Measurements from ENCODE around the gene KDM5A.

The KDM5A gene

DNA sequence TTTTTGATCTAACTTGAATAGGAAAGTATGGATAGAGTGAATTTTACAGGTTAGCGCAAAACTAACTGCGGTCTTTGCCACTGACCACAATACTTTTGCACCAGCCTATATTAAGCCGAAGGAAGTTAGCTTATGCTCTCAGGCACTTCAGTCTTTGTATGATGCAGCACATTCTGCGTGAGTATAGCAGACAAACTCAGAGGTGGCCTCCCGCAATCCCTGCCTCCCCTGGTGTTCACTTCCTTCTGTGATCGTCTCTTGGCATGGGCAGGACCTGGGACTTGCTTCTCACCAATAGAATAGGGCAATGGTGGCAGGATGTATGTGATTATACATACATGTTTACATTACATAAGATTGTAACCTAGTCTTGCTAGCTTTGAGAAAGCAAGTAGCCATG is 116.2 kb downstream of the KDM5A start:
- DNase-seq (ENCODE audit: low read depth): no peak

- DNase-seq (ENCODE audit: low read depth): no peak
Measured at GRCh38 chr12:271161-271560, 118.0 kb downstream of the KDM5A start.

DNA sequence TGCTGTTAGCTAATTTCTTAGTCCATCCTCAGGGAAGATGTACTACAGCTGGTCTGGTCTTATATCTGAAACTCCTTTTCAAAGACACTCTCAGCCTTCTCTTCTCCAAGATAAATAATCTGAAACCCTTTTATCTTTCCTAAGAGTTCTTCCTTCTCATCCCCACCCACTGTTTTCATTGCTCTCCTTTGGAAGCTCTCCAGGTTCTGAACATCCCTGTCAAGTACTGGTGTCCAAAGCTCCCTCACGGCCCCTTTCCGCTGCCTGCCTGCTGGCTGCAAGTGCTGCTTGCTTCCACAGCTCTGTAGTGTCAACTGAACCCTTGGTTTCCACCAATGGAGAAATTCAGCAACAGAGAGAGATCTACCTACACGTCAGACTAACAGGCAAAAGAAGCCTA is 119.9 kb downstream of the KDM5A start:
- no peak for DNase-seq (ENCODE audit: low read depth)

DNA sequence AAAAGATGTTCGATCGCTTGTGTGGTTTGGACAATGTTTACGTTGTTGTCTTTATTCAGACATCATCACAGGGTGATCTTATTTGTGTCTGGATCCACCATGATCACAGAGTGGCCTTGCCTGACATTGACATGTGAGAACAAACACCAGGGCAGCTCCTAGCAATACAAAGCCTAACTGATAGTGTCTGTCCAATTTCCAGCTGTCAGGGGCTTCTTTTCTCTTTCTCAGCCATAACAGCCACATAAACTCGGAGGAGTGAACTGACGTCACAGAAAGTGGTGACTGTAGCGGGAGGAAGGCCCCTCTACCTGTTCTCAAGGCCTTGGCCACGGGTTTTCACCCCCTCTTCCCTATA is 120.7 kb downstream of the KDM5A start:
- no peak for DNase-seq (ENCODE audit: low read depth)

DNA sequence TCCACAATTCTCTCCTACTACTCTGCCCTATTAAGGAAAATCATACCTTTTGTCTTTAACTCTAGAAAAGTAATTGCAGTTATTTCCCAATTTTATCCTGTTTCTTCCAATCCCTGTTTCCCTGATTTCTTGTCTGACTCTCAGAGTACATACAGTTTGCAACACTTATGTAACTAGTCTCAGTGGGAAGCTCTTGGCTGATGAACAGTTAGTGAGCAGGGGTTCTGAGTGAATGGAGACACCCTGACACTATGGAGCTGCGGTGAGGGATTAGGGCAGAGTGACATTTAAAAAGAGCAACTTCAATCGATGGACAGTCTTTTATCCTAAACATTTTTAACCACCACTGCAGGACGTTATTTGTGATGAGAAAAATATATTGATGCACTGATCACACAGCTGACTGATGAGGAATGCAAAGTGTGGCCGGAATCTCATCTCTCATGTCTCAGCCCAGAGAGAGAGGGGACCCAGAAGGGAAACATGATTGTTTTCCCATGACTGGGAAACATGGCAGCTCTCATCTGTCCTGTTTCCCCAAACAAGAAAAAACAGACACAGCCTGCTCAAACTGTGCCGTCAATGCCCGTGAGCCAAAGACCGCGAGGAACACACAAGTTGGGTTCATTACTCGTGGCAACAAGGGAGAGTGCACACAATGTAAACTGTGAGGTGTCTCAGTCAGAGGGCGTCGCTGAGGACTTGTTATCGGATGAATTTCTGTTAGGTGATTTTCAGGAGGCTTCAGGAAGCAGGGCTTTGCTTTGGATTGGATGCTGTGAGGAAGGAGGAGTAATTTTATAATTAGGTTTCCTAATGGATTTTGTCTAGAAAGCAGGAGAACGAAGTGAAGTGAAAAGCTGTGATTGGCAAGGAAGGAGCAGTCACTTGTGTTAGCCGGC is 121.3 kb downstream of the KDM5A start:
- no peak for DNase-seq (ENCODE audit: low read depth)

DNA sequence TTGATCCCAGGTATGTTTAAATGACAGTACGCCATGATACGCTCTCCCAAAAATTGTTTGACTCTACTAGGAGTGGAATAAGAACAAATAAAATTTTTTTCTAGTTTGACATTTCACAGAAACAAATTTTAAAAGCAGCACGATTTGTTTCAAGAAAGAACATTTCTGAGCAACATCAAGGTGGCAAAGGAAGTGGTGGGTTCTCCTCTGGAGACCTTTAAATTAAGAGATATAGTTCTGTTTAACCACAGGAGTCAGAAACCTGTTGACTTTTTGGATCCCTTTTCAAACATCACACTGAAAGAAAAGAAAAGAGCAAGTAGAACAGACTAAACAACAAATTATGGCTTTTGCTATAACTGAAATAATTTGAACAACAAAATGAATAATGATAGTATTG is 124.0 kb downstream of the KDM5A start:
- no peak for DNase-seq (ENCODE audit: low read depth)

- DNase-seq (ENCODE audit: low read depth): no peak
Measured at GRCh38 chr12:264269-264668, 124.9 kb downstream of the KDM5A start.

- DNase-seq (ENCODE audit: low read depth): no peak
Measured at GRCh38 chr12:263574-263973, 125.5 kb downstream of the KDM5A start.

- DNase-seq (ENCODE audit: low read depth): no peak
Measured at GRCh38 chr12:262817-263216, 126.3 kb downstream of the KDM5A start, which contains the start of gene SLC6A13. SLC6A13 (minus strand) TSS chr12:262836; CDS start chr12:260052, 2,784 bp downstream.

- no peak for DNase-seq (ENCODE audit: low read depth)
Measured at GRCh38 chr12:262113-262512, 127.0 kb downstream of the KDM5A start.

DNA sequence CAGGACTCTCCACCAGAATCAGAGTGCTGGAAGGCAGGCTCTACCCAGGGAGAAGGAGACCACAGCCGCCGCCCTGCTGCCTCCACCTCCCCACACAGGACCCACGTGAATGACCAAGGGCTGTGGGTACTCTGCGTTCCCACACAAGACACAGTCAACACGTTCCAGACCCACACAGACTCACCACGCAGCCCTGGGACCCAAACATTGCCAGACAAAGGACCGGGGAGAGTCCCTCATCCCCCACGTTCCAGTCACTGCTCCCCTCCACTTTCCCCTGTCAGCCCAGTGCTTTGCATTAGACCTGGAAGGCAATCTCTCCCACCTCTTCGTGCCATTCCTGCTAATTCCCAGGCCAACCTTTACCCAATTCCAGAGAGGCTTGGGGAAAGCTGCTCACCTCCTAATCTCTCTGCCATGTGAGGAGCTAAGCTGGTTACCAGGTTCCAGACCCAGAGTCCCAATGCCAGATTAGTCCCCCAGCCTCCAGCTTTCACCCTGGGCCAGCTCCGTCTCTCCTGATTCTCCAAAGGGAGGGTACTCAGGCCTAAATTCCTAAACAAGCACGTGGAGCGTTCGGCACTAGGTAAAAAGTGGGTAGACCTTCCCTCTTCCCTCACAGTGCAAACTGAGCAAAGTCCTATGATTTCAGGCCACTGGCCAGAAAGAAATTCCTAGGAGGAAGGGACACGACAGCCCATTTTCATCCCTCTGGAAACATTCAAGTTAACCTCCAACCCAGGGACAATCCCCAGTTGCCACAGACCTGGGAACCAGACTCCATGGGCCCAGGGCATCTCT is 131.4 kb downstream of the KDM5A start:
- DNase-seq (ENCODE audit: low read depth): no peak

DNA sequence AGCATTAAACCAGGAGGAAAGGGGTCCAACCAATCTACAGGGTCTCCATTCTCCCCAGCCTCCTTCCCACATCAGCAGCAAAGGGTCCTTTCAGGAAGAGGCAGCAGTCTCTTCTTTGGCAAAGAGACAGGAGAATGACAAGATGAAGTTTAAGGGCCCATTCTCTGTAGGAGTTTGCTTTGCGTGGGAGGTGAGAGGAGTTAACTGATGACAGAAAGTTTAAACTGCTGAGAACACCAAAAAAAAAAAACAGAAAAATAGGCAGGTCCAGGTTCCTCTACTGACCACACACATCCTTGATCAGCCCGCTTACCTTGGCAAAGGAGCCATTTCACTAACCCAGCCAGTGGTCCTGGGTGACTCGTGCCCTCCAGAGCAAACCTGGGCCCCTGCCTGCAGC is 132.2 kb downstream of the KDM5A start:
- no peak for DNase-seq (ENCODE audit: low read depth)

DNA sequence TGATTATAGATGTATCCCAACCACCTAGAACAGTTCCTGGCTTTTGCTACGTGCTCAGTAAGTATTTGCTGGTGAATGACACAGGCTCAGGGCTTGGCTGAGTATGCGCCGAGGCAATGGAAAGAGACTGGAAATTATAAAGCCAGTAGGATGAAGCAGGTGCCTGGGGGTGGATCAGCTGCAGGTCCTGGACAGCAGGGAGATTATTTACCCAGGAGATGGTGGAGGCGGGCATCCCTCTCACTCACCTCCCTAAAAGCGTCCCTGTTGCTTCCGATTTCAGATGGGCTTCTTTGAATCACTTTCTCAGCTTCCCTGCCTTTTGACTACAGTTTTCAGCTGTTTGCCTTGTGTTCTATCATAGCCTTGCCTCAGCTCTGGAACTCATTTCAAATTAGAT is 132.9 kb downstream of the KDM5A start:
- no peak for DNase-seq (ENCODE audit: low read depth)

DNA sequence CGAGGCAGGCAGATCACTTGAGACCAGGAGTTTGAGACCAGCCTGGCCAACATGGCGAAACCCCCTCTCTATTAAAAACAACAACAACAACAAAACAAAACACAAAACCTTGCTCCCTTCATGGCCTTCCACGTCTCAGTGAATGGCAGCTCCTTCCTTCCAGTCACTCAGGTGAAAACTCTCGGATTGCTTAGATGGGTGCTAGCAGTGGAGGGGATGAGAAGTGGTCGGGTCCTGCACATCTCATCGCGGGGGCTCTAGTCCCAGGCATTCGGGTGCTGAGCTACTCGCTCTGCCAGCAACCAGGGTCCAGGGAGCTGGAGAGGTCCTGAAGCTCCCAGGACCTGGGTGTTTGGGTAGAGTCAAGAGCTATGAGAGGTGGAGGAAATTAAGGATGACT is 134.2 kb downstream of the KDM5A start:
- DNase-seq (ENCODE audit: low read depth): no peak

DNA sequence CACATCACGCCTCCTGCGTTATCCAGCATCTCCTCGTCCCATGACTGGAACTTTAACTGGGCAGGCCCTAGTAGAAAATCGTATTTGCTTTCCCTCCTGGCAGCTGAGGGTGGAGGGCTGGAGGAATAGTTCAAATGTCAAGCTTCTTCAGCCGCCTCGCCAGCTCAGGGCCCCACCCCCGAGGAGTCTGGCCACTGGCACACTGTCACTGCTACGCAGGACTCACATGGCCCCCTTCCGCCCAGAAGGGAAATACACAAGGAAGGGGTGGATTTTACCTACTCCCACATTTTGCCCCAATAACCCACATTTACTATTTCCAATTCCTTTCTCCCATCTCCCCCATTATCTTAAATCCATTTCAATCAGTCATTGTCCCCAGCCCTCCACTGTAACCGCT is 135.1 kb downstream of the KDM5A start:
- no peak for DNase-seq (ENCODE audit: low read depth)

DNA sequence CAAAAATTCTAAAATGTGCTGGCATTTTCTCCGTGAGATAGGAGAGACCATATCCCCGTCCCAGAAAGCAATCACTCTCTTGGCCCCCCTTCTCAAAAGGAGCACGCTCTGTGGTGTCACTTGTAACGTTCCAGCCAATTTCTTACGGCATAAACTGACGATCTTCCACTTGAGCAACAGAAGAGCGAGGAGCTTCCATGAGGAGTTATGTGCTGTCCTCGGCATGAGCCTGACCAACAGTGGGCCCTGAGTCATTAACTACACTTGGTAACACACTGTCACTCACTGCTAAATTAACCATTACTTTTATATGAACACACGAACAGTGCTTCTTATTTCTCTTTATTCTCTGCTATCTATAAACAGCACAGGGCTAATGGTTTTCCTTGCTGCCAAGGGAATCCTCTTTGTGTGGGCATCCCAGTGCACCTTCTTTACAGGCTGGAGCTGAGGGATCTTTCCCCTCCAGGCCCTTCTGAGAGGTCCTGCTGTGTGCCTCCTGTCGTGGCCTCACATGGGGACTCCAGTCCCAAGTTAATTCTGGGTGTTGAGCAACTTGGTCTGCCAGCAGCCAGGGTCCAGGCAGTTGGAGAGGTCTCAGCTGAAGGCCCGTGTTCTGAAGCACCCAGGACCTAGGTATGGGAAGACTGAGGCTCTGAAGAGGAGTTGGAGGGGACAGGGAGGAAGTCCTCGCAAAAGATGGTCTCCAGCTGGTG is 135.8 kb downstream of the KDM5A start:
- DNase-seq (ENCODE audit: low read depth): no peak

DNA sequence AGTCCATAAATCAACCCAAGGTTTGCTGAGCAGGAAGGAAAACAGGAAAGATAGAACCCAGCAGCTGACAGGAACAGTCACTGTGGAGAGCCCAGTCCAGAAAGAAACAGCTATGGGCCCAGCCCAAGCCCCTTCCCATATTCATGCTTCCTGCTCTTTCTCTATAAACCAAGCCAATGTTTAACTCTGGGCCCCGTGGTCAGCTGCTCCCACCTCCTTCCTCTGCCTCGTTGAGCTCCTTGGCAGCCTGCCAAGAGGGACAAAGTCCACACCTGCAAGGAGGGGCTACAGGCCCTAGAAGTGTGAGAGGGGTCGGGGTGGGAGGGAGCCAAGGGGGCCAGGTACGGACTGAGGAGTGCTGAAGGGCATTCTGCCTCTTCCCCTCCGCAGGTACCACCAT is 136.5 kb downstream of the KDM5A start:
- DNase-seq (ENCODE audit: low read depth): no peak

DNA sequence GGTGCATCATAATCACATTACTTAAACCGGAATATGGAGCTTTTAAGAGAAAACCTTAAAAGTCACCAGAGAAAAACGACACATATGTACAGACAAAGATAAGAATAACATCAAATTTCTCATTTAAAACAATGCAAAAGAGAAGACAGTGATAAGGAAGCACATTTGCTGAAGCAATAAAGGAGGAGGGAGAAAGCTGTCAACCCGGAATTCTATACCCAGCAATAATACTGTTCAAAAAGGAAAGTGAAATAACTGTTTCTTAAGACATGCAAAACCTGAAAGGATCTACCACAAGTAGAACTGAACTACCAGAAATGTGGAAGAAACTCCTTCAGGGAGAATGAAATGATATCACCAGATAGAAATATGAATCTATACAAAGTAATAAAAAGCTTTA is 141.8 kb downstream of the KDM5A start:
- no peak for DNase-seq (ENCODE audit: low read depth)

DNA sequence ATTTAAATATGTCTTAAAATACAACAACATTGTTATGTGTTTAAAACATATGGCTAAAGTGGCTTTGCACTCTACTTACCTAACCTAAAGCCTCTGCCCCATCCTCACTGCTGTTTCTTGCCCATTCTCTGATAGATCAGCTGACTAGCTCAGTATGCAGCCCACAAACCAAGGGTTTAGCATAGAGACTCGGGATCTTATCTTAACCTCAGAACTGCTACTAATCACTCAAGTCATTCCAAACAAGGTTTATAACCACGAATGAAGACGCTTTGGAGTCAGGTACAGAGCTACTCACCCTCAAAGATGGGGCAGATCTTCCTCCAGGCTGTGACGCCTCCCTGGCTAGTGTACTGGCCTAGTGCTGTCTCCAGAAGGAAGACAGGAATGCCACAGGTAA is 145.7 kb downstream of the KDM5A start:
- no peak for DNase-seq (ENCODE audit: low read depth)

- no peak for DNase-seq (ENCODE audit: low read depth)
Measured at GRCh38 chr12:242496-242895, 146.6 kb downstream of the KDM5A start.

GRCh38 chr12:241266-241665 is 147.9 kb downstream of the KDM5A start:
- DNase-seq (ENCODE audit: low read depth): no peak

GRCh38 chr12:240566-240965 is 148.6 kb downstream of the KDM5A start:
- DNase-seq (ENCODE audit: low read depth): no peak

Data from T follicular helper cell (primary cell).